Activated CD4-positive, alpha-beta T cell treated with anti-CD3 and anti-CD28 coated beads, Interleukin-2, amount 10 ng/mL, durations not matched to agents 24 days and 14 days (primary cell): ENCODE results near the gene TMUB1. TPM values are rescaled to one million over a fixed set of nuclear protein-coding genes. Genes with fewer than 3 reads are reported as not detected.
A peak's percentile ranks its signal among the peaks of the same experiment; 100 is the strongest.

Experiments
- DNase-seq: peaks from one replicate; pipeline ENCODE4 v3.0.0; 2022
- H3K27ac Mint-ChIP-seq: one replicate; pipeline ENCODE4 v1.8.0; 2022; ENCODE audit warnings: mild to moderate bottlenecking, mixed read lengths
- H3K27me3 Mint-ChIP-seq: one replicate; pipeline ENCODE4 v1.8.0; 2022; ENCODE audit warnings: mixed read lengths
- H3K36me3 Mint-ChIP-seq: one replicate; pipeline ENCODE4 v1.8.0; 2022; ENCODE audit warnings: low read depth, mild to moderate bottlenecking, mixed read lengths
- H3K4me1 Mint-ChIP-seq: one replicate; pipeline ENCODE4 v1.8.0; 2021; ENCODE audit warnings: mixed read lengths
- H3K4me3 Mint-ChIP-seq: one replicate; pipeline ENCODE4 v1.8.0; 2022; ENCODE audit warnings: mild to moderate bottlenecking, moderate library complexity, mixed read lengths
- H3K9me3 Mint-ChIP-seq: one replicate; pipeline ENCODE4 v1.8.0; 2021; ENCODE audit warnings: mixed read lengths
- intact Hi-C: fragments of 100-400 bp; cut with micrococcal nuclease; formaldehyde crosslinking; loops from one replicate; pipeline ENCODE4 v1.15.1; 2023
- total RNA-seq: library from RNA; stranded (reverse); gene quantifications from 2 replicates; pipeline ENCODE4 v1.2.3, GENCODE V29; 2022

TMUB1 gene
- total RNA-seq, 1 donor from 2014 or later: 59.2 TPM

GRCh38 chr7:151071032-151071866 is 12.0 kb downstream of the TMUB1 start:
- H3K27ac Mint-ChIP-seq: no peak overlapping the region
- peaks cover 38% of the 10 kb centered on the region for H3K36me3 Mint-ChIP-seq
- intact Hi-C loops: no loop called here
- H3K9me3 Mint-ChIP-seq: no peaks in the 10 kb centered on the region
- DNase-seq: no peak
- no peak overlapping the region for H3K4me3 Mint-ChIP-seq
- H3K27me3 Mint-ChIP-seq: no peaks in the 10 kb centered on the region
- H3K4me1 Mint-ChIP-seq: peaks cover 2% of the 10 kb centered on the region

DNA sequence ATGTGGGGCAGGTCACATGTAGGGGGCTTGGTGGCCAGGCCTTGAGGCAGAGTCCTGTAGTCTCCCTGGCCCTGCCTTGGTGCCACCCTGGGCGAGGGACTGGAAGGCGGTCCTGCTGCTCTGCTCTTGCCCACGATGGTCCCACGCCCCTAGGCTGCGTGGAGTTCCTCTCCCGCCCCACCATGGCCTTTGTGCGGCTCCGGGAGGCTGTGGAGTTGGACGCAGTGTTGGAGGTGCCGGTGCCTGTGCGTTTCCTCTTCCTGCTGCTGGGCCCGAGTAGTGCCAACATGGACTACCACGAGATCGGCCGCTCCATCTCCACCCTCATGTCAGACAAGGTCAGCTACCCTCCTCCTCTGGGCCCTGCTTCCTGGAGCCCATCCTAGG is 12.7 kb downstream of the TMUB1 start:
- Mint-ChIP-seq H3K4me1 (peaks cover 2% of the 10 kb centered on the region), H3K36me3 (peaks cover 32% of the 10 kb centered on the region), H3K27ac (no peak overlapping the region), H3K9me3 (no peaks in the 10 kb centered on the region), H3K4me3 (no peak overlapping the region), H3K27me3 (no peaks in the 10 kb centered on the region)
- intact Hi-C loops: no loop called here
- DNase-seq: no peak

GRCh38 chr7:151069841-151070573 is 13.3 kb downstream of the TMUB1 start:
- H3K27ac Mint-ChIP-seq: no peak overlapping the region
- H3K36me3 Mint-ChIP-seq: peaks cover 35% of the 10 kb centered on the region
- no peak overlapping the region for H3K4me3 Mint-ChIP-seq
- no peak for DNase-seq
- peaks cover 2% of the 10 kb centered on the region for H3K4me1 Mint-ChIP-seq
- no peaks in the 10 kb centered on the region for H3K27me3 Mint-ChIP-seq
- intact Hi-C loops: no loop called here
- H3K9me3 Mint-ChIP-seq: no peaks in the 10 kb centered on the region

- Mint-ChIP-seq H3K27me3 (no peaks in the 10 kb centered on the region), H3K9me3 (no peaks in the 10 kb centered on the region), H3K4me3 (no peak overlapping the region), H3K27ac (no peak overlapping the region), H3K4me1 (peaks cover 2% of the 10 kb centered on the region), H3K36me3 (peaks cover 29% of the 10 kb centered on the region)
- DNase-seq: no peak
- intact Hi-C loops: no loop called here
Observed at GRCh38 chr7:151068069-151068773, 15.1 kb downstream of the TMUB1 start.

- H3K4me3 Mint-ChIP-seq: no peak overlapping the region
- H3K9me3 Mint-ChIP-seq: no peaks in the 10 kb centered on the region
- H3K27ac Mint-ChIP-seq: no peak overlapping the region
- DNase-seq: no peak
- peaks cover 24% of the 10 kb centered on the region for H3K36me3 Mint-ChIP-seq
- H3K27me3 Mint-ChIP-seq: no peaks in the 10 kb centered on the region
- peaks cover 5% of the 10 kb centered on the region for H3K4me1 Mint-ChIP-seq
- intact Hi-C loops: no loop called here
Observed at GRCh38 chr7:151066273-151066974, 16.9 kb downstream of the TMUB1 start.

- intact Hi-C loops: no loop called here
- H3K36me3 Mint-ChIP-seq: peaks cover 23% of the 10 kb centered on the region
Observed at GRCh38 chr7:151065516-151065915, 17.8 kb downstream of the TMUB1 start.

DNA sequence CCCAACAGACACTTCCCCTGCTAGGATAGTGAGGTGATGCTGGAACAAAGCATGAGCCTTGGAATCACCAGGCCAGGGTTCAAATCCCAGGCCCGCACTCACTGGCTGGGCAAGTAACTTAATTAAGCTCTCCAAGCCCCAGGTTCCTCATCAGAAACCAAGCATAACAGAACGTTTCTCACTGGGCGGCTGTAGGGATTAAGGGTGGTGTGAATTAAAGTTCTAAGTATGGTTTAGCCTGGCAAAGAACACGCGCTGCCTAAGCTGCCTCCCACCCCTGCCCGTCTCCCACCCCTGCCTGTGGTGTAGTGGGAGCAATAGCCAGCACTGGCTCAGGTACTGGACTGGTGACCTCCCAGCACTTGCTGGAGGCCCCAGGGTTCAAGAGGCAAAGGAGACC is 18.3 kb downstream of the TMUB1 start:
- intact Hi-C loops: no loop called here
- H3K9me3 Mint-ChIP-seq: no peaks in the 10 kb centered on the region
- no peak overlapping the region for H3K4me3 Mint-ChIP-seq
- no peaks in the 10 kb centered on the region for H3K27me3 Mint-ChIP-seq
- DNase-seq: no peak
- no peak overlapping the region for H3K27ac Mint-ChIP-seq
- peaks cover 14% of the 10 kb centered on the region for H3K4me1 Mint-ChIP-seq
- H3K36me3 Mint-ChIP-seq: peaks cover 22% of the 10 kb centered on the region

More at GRCh38 chr7:151065516-151065915, 17.8 kb downstream of the TMUB1 start:
- no peak overlapping the region for H3K27ac Mint-ChIP-seq
- DNase-seq: no peak
- peaks cover 13% of the 10 kb centered on the region for H3K4me1 Mint-ChIP-seq
- no peak overlapping the region for H3K4me3 Mint-ChIP-seq
- no peaks in the 10 kb centered on the region for H3K27me3 Mint-ChIP-seq
- H3K9me3 Mint-ChIP-seq: no peaks in the 10 kb centered on the region

GRCh38 chr7:151064454-151064853 is 18.8 kb downstream of the TMUB1 start:
- Mint-ChIP-seq H3K27me3 (no peaks in the 10 kb centered on the region), H3K27ac (no peak overlapping the region), H3K4me1 (peaks cover 14% of the 10 kb centered on the region), H3K9me3 (no peaks in the 10 kb centered on the region), H3K4me3 (no peak overlapping the region), H3K36me3 (peaks cover 22% of the 10 kb centered on the region)
- intact Hi-C loops: no loop called here
- DNase-seq: no peak

GRCh38 chr7:151063212-151063561 is 20.1 kb downstream of the TMUB1 start:
- Mint-ChIP-seq H3K27me3 (no peaks in the 10 kb centered on the region), H3K27ac (no peak overlapping the region), H3K4me1 (peaks cover 22% of the 10 kb centered on the region), H3K9me3 (no peaks in the 10 kb centered on the region), H3K36me3 (peaks cover 17% of the 10 kb centered on the region), H3K4me3 (no peak overlapping the region)
- no peak for DNase-seq
- intact Hi-C loops: no loop called here

DNA sequence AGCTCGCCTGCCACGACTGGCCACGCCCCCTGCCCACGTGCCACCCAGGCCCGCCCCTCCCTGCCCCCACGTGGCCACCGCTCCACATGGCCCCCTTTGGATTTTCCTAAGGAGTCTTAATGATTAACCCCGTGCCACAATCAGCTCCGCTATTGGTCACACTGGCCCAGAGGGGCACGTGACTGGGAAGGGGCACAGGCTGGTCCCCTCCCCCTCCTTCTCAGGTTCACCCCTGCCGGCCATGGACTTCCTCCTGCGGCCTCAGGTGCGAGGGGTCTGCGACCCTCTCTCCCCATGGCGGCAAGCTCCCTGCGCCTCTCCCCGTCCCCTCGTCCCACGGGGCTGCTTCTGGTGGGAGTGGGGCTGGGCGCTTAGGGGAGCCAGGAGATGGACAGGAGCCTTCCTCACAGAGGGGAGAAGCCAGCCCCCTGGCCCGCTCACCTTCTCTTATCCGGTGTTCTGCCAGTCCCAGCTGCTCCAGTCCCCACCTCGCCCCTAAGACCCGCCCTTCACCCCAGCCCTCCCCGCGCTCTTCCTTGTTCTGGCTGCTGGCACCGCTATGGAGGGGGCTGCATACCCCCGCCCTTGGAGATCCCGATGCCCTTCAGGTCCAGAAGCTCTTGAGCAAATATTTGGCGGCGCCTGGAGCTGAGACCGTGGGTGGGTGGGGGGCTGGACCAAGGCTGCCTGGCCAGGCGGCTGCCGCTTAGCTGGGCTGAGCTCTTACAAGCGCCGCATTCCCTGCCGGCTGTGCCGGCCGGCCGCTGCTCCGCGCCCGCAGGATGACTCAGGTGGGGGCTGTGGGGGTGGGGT is 20.7 kb downstream of the TMUB1 start:
- no peak for DNase-seq
- Mint-ChIP-seq H3K4me3 (no peak overlapping the region), H3K4me1 (peaks cover 22% of the 10 kb centered on the region), H3K27ac (no peak overlapping the region), H3K9me3 (no peaks in the 10 kb centered on the region), H3K36me3 (peaks cover 12% of the 10 kb centered on the region), H3K27me3 (no peaks in the 10 kb centered on the region)
- intact Hi-C loops: no loop called here

GRCh38 chr7:151062111-151062398 is 21.2 kb downstream of the TMUB1 start:
- intact Hi-C loops: no loop called here
- Mint-ChIP-seq H3K4me3 (peak overlapping the region; percentile 99), H3K9me3 (no peaks in the 10 kb centered on the region), H3K27me3 (no peaks in the 10 kb centered on the region), H3K36me3 (peaks cover 12% of the 10 kb centered on the region), H3K4me1 (peaks cover 27% of the 10 kb centered on the region), H3K27ac (no peak overlapping the region)
- no peak for DNase-seq

DNA sequence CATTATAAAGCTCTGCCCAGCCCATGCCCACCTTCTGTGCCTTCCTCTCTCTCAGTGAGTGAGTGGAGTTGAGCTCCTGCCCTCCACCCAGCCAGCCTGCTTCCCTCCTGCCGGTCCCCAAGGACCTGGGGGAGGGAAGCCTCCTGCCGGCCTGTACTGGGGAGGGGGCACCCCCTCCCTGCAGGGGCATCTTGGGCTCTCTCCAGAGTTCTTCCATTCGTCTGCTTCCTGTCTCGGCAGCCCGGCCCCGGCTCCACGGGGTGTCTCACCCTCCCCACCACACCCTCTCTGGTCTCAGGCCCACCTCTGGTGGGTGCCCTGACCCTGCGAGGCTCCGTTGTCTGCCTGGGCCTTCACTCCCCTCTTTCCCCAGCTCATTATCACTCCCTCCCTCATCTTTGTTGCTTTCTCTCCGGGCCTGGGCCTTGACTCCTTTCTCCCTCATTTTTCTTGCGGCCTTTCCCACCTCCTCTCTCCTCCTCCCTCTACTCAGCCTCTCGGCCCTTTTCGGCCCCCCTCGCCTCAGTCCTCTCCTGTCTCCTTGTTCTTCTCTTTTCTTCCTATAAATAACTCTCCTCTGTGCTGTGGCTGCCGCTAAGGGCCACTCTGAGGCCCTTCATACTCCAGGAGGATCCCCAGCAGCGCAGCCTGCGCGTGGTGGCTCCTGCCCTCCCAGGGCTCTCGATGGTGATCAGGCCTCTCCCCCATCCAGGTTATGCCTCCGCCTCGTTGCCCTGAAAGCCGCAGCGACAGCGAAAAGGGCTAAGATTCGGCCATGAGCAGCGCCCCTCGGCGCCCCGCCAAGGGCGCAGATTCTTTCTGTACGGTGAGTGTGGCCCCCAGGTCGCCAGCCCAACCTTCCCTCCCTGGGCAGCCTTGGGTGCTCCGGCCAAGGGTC is 21.8 kb downstream of the TMUB1 start:
- Mint-ChIP-seq H3K27ac (peak overlapping the region; percentile 76), H3K4me1 (peaks cover 33% of the 10 kb centered on the region), H3K4me3 (peak overlapping the region; percentile 99), H3K9me3 (no peaks in the 10 kb centered on the region), H3K27me3 (no peaks in the 10 kb centered on the region), H3K36me3 (peaks cover 10% of the 10 kb centered on the region)
- intact Hi-C loops: no loop called here
- no peak for DNase-seq
